ENCODE results near the gene MTR. TPM values are rescaled to one million over a fixed set of nuclear protein-coding genes. Genes with fewer than 3 reads are reported as not detected.

MTR gene
- total RNA-seq, 1 experiment from 2014 or later = 35.5 TPM

- Mint-ChIP-seq H3K4me1 (no peaks in the 10 kb centered on the region), H3K36me3 (ENCODE audit: insufficient read depth in 1 of 3, low read depth in 3 of 3) (peaks cover 21 to 61% (median 35%) of the 10 kb centered on the region in 3 experiments; a peak in 6 of 7 replicates), H3K9me3 (no peaks in the 10 kb centered on the region), H3K27me3 (ENCODE audit: low read depth) (no peaks in the 10 kb centered on the region), H3K4me3 (no peak overlapping the region), H3K27ac (no peak overlapping the region)
- no peak overlapping the region for H3K56ac ChIP-seq (ENCODE audit: insufficient read length, low read depth, low read length)
- no peak overlapping the region for H2BK5ac ChIP-seq (ENCODE audit: insufficient read length, low read length)
- H4K5ac ChIP-seq (ENCODE audit: insufficient read length, low read depth, low read length) = no peak overlapping the region
- no peak overlapping the region for H2AFZ ChIP-seq (ENCODE audit: low read length)
- DNase-seq = no peak
- H2BK12ac ChIP-seq (ENCODE audit: insufficient read length, low read depth, low read length) = no peak overlapping the region
- no peaks in the 10 kb centered on the region for H3K9me3 ChIP-seq (ENCODE audit: control insufficient read depth, low read depth, low read length)
- no peak overlapping the region for H2BK20ac ChIP-seq (ENCODE audit: low read depth, low read length, poor library complexity, severe bottlenecking)
- WGBS (ENCODE audit: extremely low coverage, insufficient read length, low lambda C conversion rate) = no CpG with 5 or more reads among the region's 4 CpGs
- no peak overlapping the region for H3K4ac ChIP-seq (ENCODE audit: low read depth, low read length)
- no peak overlapping the region for H4K8ac ChIP-seq (replicated peaks; ENCODE audit: insufficient read length, low read depth, low read length)
- H3K9ac ChIP-seq (ENCODE audit: extremely low read depth, insufficient read length, low read length) = no peak overlapping the region
- no peak overlapping the region for H2BK120ac ChIP-seq (ENCODE audit: low read depth, low read length, poor library complexity, severe bottlenecking)
- no peaks in the 10 kb centered on the region for H4K20me1 ChIP-seq (ENCODE audit: control insufficient read depth, insufficient read depth, insufficient read length)
- H3K14ac ChIP-seq (ENCODE audit: insufficient read depth, low read length) = no peak overlapping the region
- no peaks in the 10 kb centered on the region for H3K23me2 ChIP-seq (ENCODE audit: insufficient read length, low read depth, low read length, poor library complexity, severe bottlenecking)
- no peak overlapping the region for H2BK15ac ChIP-seq (ENCODE audit: low read depth, low read length)
- H4K91ac ChIP-seq (ENCODE audit: insufficient read length, low read depth, low read length) = no peak overlapping the region
- no peak overlapping the region for H3K27ac ChIP-seq (ENCODE audit: insufficient read length, low read depth, low read length)
- no peak overlapping the region for H2AK5ac ChIP-seq (ENCODE audit: insufficient read length, low read length)
- no peaks in the 10 kb centered on the region for H3K79me1 ChIP-seq (ENCODE audit: insufficient read depth, low read depth, low read length, poor library complexity, severe bottlenecking)
- H3K4me1 ChIP-seq (ENCODE audit: insufficient read depth, low read length) = no peaks in the 10 kb centered on the region
- H3T11ph ChIP-seq (ENCODE audit: low read length) = no peak overlapping the region
- H3K4me2 ChIP-seq (ENCODE audit: insufficient read depth, insufficient read length, low read length) = no peak overlapping the region
- no peaks in the 10 kb centered on the region for H3K27me3 ChIP-seq (ENCODE audit: insufficient read depth, low read length)
- no peaks in the 10 kb centered on the region for H3K79me2 ChIP-seq (ENCODE audit: insufficient read depth, low read length)
- H3K18ac ChIP-seq (ENCODE audit: insufficient read length, low read depth, low read length) = no peak overlapping the region
- H3K23ac ChIP-seq (ENCODE audit: insufficient read length, low read depth, low read length) = no peak overlapping the region
- TF ChIP-seq, protein P1, sequence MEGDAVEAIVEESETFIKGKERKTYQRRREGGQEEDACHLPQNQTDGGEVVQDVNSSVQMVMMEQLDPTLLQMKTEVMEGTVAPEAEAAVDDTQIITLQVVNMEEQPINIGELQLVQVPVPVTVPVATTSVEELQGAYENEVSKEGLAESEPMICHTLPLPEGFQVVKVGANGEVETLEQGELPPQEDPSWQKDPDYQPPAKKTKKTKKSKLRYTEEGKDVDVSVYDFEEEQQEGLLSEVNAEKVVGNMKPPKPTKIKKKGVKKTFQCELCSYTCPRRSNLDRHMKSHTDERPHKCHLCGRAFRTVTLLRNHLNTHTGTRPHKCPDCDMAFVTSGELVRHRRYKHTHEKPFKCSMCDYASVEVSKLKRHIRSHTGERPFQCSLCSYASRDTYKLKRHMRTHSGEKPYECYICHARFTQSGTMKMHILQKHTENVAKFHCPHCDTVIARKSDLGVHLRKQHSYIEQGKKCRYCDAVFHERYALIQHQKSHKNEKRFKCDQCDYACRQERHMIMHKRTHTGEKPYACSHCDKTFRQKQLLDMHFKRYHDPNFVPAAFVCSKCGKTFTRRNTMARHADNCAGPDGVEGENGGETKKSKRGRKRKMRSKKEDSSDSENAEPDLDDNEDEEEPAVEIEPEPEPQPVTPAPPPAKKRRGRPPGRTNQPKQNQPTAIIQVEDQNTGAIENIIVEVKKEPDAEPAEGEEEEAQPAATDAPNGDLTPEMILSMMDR (conservative IDR thresholded peaks at IDR 0.05) = no peak
Measured at GRCh38 chr1:236860101-236860500, 65.0 kb downstream of the MTR start.
